ENCODE data around the gene ZNF678. TPM values are rescaled to one million over a fixed set of nuclear protein-coding genes. Genes with fewer than 3 reads are reported as not detected.

The ZNF678 gene
- total RNA-seq, 1 donor from 2014 or later: 63.8 TPM

DNA sequence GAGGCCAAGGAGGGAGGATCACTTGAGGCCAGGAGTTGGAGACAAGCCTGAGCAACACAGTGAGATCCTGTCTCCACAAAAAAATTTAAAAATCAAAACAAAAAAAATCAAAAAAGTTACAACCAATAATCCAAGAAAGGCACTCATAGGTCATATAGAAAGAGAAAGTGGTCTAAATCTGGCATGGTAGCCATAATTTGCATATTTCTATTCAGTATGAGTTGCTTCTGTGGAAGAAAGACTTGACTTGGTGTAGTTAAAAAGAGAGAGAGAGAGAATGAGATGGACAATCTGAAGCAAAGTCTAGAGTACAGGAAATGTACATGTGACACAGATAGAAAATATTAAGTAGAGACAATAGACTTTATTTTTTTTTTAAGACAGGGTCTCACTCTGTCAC is 149.3 kb downstream of the ZNF678 start:
- H3K4me2 ChIP-seq: no peak overlapping the region
- no peak overlapping the region for H3K9ac ChIP-seq
- Mint-ChIP-seq H3K36me3 (no peaks in the 10 kb centered on the region), H3K9me3 (peaks cover 43% of the 10 kb centered on the region), H3K27me3 (ENCODE audit: insufficient read depth, low read depth) (peaks cover 8% of the 10 kb centered on the region), H3K4me1 (no peaks in the 10 kb centered on the region), H3K4me3 (no peak overlapping the region), H3K27ac (no peak overlapping the region)
- no peak for TF ChIP-seq EZH2 (IDR thresholded peaks at IDR 0.05)
- TF ChIP-seq, protein P1, sequence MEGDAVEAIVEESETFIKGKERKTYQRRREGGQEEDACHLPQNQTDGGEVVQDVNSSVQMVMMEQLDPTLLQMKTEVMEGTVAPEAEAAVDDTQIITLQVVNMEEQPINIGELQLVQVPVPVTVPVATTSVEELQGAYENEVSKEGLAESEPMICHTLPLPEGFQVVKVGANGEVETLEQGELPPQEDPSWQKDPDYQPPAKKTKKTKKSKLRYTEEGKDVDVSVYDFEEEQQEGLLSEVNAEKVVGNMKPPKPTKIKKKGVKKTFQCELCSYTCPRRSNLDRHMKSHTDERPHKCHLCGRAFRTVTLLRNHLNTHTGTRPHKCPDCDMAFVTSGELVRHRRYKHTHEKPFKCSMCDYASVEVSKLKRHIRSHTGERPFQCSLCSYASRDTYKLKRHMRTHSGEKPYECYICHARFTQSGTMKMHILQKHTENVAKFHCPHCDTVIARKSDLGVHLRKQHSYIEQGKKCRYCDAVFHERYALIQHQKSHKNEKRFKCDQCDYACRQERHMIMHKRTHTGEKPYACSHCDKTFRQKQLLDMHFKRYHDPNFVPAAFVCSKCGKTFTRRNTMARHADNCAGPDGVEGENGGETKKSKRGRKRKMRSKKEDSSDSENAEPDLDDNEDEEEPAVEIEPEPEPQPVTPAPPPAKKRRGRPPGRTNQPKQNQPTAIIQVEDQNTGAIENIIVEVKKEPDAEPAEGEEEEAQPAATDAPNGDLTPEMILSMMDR (IDR thresholded peaks at IDR 0.05): no peak
- no peaks in the 10 kb centered on the region for H3K36me3 ChIP-seq
- H3K27ac ChIP-seq: no peak overlapping the region
- no peaks in the 10 kb centered on the region for H3K4me1 ChIP-seq
- DNase-seq (ENCODE audit: low spot score): no peak
- H3K9me3 ChIP-seq (ENCODE audit: low read depth): peaks cover 11% of the 10 kb centered on the region
- no peaks in the 10 kb centered on the region for H3K79me2 ChIP-seq (ENCODE audit: low read depth)
- H3K4me3 ChIP-seq: no peak overlapping the region
- no peaks in the 10 kb centered on the region for H3K27me3 ChIP-seq
- no peaks in the 10 kb centered on the region for H3F3A ChIP-seq (ENCODE audit: low read depth)
- no peaks in the 10 kb centered on the region for H4K20me1 ChIP-seq (ENCODE audit: low read depth)
- H2AFZ ChIP-seq (replicated peaks): no peak overlapping the region

- DNase-seq (ENCODE audit: low spot score): no peak
- H3K9ac ChIP-seq: no peak overlapping the region
- Mint-ChIP-seq H3K4me1 (no peaks in the 10 kb centered on the region), H3K9me3 (peaks cover 53% of the 10 kb centered on the region), H3K36me3 (no peaks in the 10 kb centered on the region), H3K27ac (no peak overlapping the region), H3K27me3 (ENCODE audit: insufficient read depth, low read depth) (peaks cover 13% of the 10 kb centered on the region), H3K4me3 (no peak overlapping the region)
- H3K4me3 ChIP-seq: no peak overlapping the region
- H3K4me2 ChIP-seq: no peak overlapping the region
- no peak overlapping the region for H3K27ac ChIP-seq
- H2AFZ ChIP-seq (replicated peaks): no peak overlapping the region
- H3F3A ChIP-seq (ENCODE audit: low read depth): no peaks in the 10 kb centered on the region
- H3K27me3 ChIP-seq: no peaks in the 10 kb centered on the region
- H4K20me1 ChIP-seq (ENCODE audit: low read depth): no peaks in the 10 kb centered on the region
- no peaks in the 10 kb centered on the region for H3K4me1 ChIP-seq
- TF ChIP-seq EZH2 (IDR thresholded peaks at IDR 0.05): no peak
- TF ChIP-seq EZH2phosphoT487 (IDR thresholded peaks at IDR 0.05): no peak
- TF ChIP-seq, protein P1 (IDR thresholded peaks at IDR 0.05): no peak
- no peaks in the 10 kb centered on the region for H3K79me2 ChIP-seq (ENCODE audit: low read depth)
- H3K9me3 ChIP-seq (ENCODE audit: low read depth): no peaks in the 10 kb centered on the region
- H3K36me3 ChIP-seq: no peaks in the 10 kb centered on the region
Observed at GRCh38 chr1:227718932-227719331, 155.6 kb downstream of the ZNF678 start.

GRCh38 chr1:227723474-227723873 is 160.1 kb downstream of the ZNF678 start:
- Mint-ChIP-seq H3K4me1 (peaks cover 7% of the 10 kb centered on the region), H3K27ac (no peak overlapping the region), H3K4me3 (no peak overlapping the region)

More at GRCh38 chr1:227723474-227723873, 160.1 kb downstream of the ZNF678 start:
- no peaks in the 10 kb centered on the region for H3K9me3 ChIP-seq (ENCODE audit: low read depth)
- no peak for DNase-seq (ENCODE audit: low spot score)
- Mint-ChIP-seq H3K9me3 (peaks cover 26% of the 10 kb centered on the region), H3K27me3 (ENCODE audit: insufficient read depth, low read depth) (peaks cover 9% of the 10 kb centered on the region), H3K36me3 (no peaks in the 10 kb centered on the region)
- H3K27me3 ChIP-seq: peaks cover 5% of the 10 kb centered on the region
- TF ChIP-seq, protein P1 (IDR thresholded peaks at IDR 0.05): no peak
- TF ChIP-seq EZH2phosphoT487 (IDR thresholded peaks at IDR 0.05): no peak
- no peak for TF ChIP-seq EZH2 (IDR thresholded peaks at IDR 0.05)
- no peak overlapping the region for H2AFZ ChIP-seq (replicated peaks)
- no peaks in the 10 kb centered on the region for H3K36me3 ChIP-seq
- no peaks in the 10 kb centered on the region for H3K79me2 ChIP-seq (ENCODE audit: low read depth)
- H3K9ac ChIP-seq: no peak overlapping the region
- no peak overlapping the region for H3K4me3 ChIP-seq
- peaks cover 6% of the 10 kb centered on the region for H3K4me1 ChIP-seq
- no peaks in the 10 kb centered on the region for H4K20me1 ChIP-seq (ENCODE audit: low read depth)
- H3F3A ChIP-seq (ENCODE audit: low read depth): peaks cover 6% of the 10 kb centered on the region
- H3K27ac ChIP-seq: no peak overlapping the region
- no peak overlapping the region for H3K4me2 ChIP-seq

Data from neural progenitor cell (in vitro differentiated cells).